Measurements from ENCODE around the gene KCNK6.

Gene KCNK6

DNA sequence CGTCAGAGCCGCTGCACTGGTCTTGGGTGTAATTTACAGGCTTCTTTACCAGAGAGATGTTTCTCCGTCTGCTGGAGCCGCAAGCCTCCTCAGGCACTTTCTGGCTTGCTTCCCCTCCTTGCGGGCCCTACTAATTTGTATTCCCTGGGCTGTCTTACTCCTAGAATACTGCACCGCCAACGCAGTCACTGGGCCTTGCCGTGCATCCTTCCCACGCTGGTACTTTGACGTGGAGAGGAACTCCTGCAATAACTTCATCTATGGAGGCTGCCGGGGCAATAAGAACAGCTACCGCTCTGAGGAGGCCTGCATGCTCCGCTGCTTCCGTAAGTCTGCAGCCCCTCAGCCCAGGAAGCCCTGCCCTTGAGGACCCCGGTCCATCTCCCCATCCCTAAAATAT lies 29.7 kb upstream of the KCNK6 start:
- H3K27ac ChIP-seq, result no peak overlapping the region
- H3K9me3 ChIP-seq, result no peaks in the 10 kb centered on the region
- peaks cover 7 to 56% (median 20%) of the 10 kb centered on the region in 3 donors for H3K36me3 ChIP-seq
- no peak for TF ChIP-seq CTCF (IDR thresholded peaks at IDR 0.05)
- H3K4me3 ChIP-seq, result no peak overlapping the region
- peaks cover 0 to 18% (median 0%) of the 10 kb centered on the region in 4 donors for H3K4me1 ChIP-seq
- H3K27me3 ChIP-seq, result no peaks in the 10 kb centered on the region
- intact Hi-C loops (cut with DNase I; ENCODE audit: low total_unique reads), result no loop called here
- no peak for DNase-seq

DNA sequence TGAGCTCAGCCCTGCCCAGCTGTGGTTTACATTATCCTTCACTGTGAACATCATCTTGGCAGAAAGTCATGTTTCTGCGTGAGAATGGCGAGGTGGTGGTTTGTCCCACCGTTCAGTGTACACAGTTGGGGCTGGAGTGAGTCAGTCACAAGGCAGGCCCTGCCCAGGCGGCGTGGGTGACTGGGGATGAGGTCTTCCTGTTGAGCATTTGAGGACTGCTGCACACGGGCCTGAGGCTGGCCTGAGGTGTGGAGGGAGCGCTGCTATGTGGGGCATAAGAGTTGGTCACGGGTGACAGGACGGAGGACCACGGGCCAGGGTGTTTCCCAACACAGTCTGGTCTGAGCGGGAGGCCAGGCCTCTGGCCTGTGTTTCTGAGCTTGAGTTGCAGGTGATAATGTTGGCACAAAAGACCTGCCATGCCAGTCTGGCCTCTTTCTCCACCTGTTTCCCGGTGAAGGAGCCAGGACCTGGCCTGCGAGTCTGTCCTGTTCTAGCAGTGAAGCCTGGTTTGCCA lies 29.0 kb upstream of the KCNK6 start:
- no peak overlapping the region for H3K4me3 ChIP-seq
- intact Hi-C loops (cut with DNase I; ENCODE audit: low total_unique reads), result no loop called here
- DNase-seq, result no peak
- TF ChIP-seq CTCF (IDR thresholded peaks at IDR 0.05), result no peak
- H3K9me3 ChIP-seq, result no peaks in the 10 kb centered on the region
- no peak overlapping the region for H3K27ac ChIP-seq
- peaks cover 7 to 50% (median 20%) of the 10 kb centered on the region in 3 donors for H3K36me3 ChIP-seq
- no peaks in the 10 kb centered on the region for H3K27me3 ChIP-seq
- peaks cover 0 to 18% (median 0%) of the 10 kb centered on the region in 4 donors for H3K4me1 ChIP-seq

DNA sequence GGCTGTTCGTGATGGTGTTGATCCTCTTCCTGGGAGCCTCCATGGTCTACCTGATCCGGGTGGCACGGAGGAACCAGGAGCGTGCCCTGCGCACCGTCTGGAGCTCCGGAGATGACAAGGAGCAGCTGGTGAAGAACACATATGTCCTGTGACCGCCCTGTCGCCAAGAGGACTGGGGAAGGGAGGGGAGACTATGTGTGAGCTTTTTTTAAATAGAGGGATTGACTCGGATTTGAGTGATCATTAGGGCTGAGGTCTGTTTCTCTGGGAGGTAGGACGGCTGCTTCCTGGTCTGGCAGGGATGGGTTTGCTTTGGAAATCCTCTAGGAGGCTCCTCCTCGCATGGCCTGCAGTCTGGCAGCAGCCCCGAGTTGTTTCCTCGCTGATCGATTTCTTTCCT lies 27.8 kb upstream of the KCNK6 start:
- intact Hi-C loops (cut with DNase I; ENCODE audit: low total_unique reads), result no loop called here
- Histone ChIP-seq H3K9me3 (no peaks in the 10 kb centered on the region), H3K27me3 (no peaks in the 10 kb centered on the region), H3K4me3 (no peak overlapping the region), H3K27ac (no peak overlapping the region), H3K4me1 (peaks cover 0 to 18% (median 0%) of the 10 kb centered on the region in 4 donors), H3K36me3 (peaks cover 7 to 50% (median 20%) of the 10 kb centered on the region in 3 donors)
- TF ChIP-seq CTCF (IDR thresholded peaks at IDR 0.05), result no peak
- DNase-seq, result no peak

GRCh38 chr19:38293281-38293680 lies 26.4 kb upstream of the KCNK6 start:
- intact Hi-C loops (cut with DNase I; ENCODE audit: low total_unique reads), result no loop called here
- H3K27ac ChIP-seq, result no peak overlapping the region
- peaks cover 0 to 18% (median 0%) of the 10 kb centered on the region in 4 donors for H3K4me1 ChIP-seq
- H3K9me3 ChIP-seq, result no peaks in the 10 kb centered on the region
- DNase-seq, result no peak
- H3K4me3 ChIP-seq, result no peak overlapping the region
- no peak for TF ChIP-seq CTCF (IDR thresholded peaks at IDR 0.05)
- peaks cover 7 to 42% (median 20%) of the 10 kb centered on the region in 3 donors for H3K36me3 ChIP-seq
- no peaks in the 10 kb centered on the region for H3K27me3 ChIP-seq

DNA sequence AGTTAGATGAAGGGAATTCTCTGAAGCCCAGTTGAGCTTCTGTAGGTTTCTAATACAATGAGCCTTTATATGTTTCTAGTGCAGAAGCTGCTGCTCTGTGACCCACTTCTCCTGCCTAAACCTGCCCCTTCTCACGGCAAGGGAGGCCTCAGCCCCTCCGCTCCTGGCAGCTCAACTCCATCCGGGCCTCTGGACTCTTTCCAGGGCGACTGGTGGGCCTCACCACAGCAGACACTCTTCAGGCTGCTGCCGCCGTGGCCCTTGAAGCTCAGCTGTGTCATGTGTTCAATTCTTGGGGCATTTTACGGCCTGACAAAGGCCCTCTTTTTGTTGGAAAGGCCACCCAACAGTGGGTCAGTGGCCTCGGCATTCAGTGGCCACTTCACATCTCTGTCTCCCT lies 25.6 kb upstream of the KCNK6 start:
- no peak overlapping the region for H3K27ac ChIP-seq
- peaks cover 0 to 18% (median 0%) of the 10 kb centered on the region in 4 donors for H3K4me1 ChIP-seq
- intact Hi-C loops (cut with DNase I; ENCODE audit: low total_unique reads), result no loop called here
- peaks cover 7 to 36% (median 20%) of the 10 kb centered on the region in 3 donors for H3K36me3 ChIP-seq
- H3K9me3 ChIP-seq, result no peaks in the 10 kb centered on the region
- TF ChIP-seq CTCF (IDR thresholded peaks at IDR 0.05), result no peak
- DNase-seq, result no peak
- H3K27me3 ChIP-seq, result no peaks in the 10 kb centered on the region
- H3K4me3 ChIP-seq, result no peak overlapping the region

Data from tibial artery (tissue), 4 donors.